Keratinocyte (primary cell): Measurements from ENCODE around the gene S100A14. TPM values are rescaled to one million over a fixed set of nuclear protein-coding genes. Genes with fewer than 3 reads are reported as not detected.

ENCODE experiments used
- DNase-seq: peaks from one replicate; pipeline ENCODE4 v3.0.0-alpha.2; 2011; ENCODE audit warnings: low read depth, missing footprints, low spot score
- FAIRE-seq: peaks from 2 replicates; lab custom pipeline; 2011; peaks lifted over from hg19 to GRCh38; lab: Jason Lieb, UNC
- H2AFZ ChIP-seq: 2 replicates; pipeline ENCODE4 v1.6.0; 2012; ENCODE audit warnings: low read length, control low read depth, inconsistent platforms; ENCODE audit not compliant: control insufficient read depth
- H3K27ac ChIP-seq: 2 replicates; pipeline ENCODE4 v1.5.1; 2011; ENCODE audit warnings: low read length; ENCODE audit not compliant: control insufficient read depth, insufficient read depth
- H3K27me3 ChIP-seq: 3 replicates; pipeline ENCODE4 v1.6.0; 2011; ENCODE audit warnings: low read length; ENCODE audit not compliant: control insufficient read depth, insufficient read depth; ENCODE audit errors: extremely low read depth
- H3K36me3 ChIP-seq, 2 experiments: 2 replicates in 1 of 2; 3 replicates in 1 of 2; pipeline ENCODE4 v1.5.1; 2011; ENCODE audit warnings: low read length in 2 of 2, mild to moderate bottlenecking in 1 of 2; ENCODE audit not compliant: control insufficient read depth in 2 of 2, insufficient read depth in 2 of 2; ENCODE audit errors: extremely low read depth in 1 of 2
- H3K4me1 ChIP-seq: 3 replicates; pipeline ENCODE4 v1.5.1; 2011; ENCODE audit warnings: low read length; ENCODE audit not compliant: control insufficient read depth, insufficient read depth; ENCODE audit errors: extremely low read depth
- H3K4me2 ChIP-seq: 3 replicates; pipeline ENCODE4 v1.6.0; 2011; ENCODE audit warnings: low read depth, low read length; ENCODE audit not compliant: control insufficient read depth, insufficient read depth; ENCODE audit errors: extremely low read depth
- H3K4me3 ChIP-seq, 3 experiments: fragments of 200-600 bp in 1 of 3; sonication (generic) in 1 of 3; 2 replicates in 2 of 3; 3 replicates in 1 of 3; pipeline ENCODE4 v1.5.1; 2011 to 2016; ENCODE audit warnings: low read length in 3 of 3, mild to moderate bottlenecking in 3 of 3, control low read depth in 2 of 3, inconsistent platforms in 1 of 3, low read depth in 1 of 3, mixed read lengths in 1 of 3, mixed run types in 1 of 3, moderate library complexity in 1 of 3; ENCODE audit not compliant: control insufficient read depth in 2 of 3, insufficient read depth in 2 of 3; ENCODE audit errors: extremely low read depth in 1 of 3
- H3K79me2 ChIP-seq: 2 replicates; pipeline ENCODE4 v1.6.0; 2012; ENCODE audit warnings: low read length; ENCODE audit not compliant: control insufficient read depth, insufficient read depth
- H3K9ac ChIP-seq: 3 replicates; pipeline ENCODE4 v1.6.0; 2011; ENCODE audit warnings: low read length; ENCODE audit not compliant: control insufficient read depth, insufficient read depth; ENCODE audit errors: extremely low read depth
- H3K9me1 ChIP-seq: 3 replicates; pipeline ENCODE4 v1.6.0; 2011; ENCODE audit warnings: low read length; ENCODE audit not compliant: control insufficient read depth, insufficient read depth; ENCODE audit errors: extremely low read depth
- H3K9me3 ChIP-seq: 2 replicates; pipeline ENCODE4 v1.5.1; 2012; ENCODE audit warnings: low read depth, low read length; ENCODE audit not compliant: control insufficient read depth
- H4K20me1 ChIP-seq: 3 replicates; pipeline ENCODE4 v1.6.0; 2011; ENCODE audit warnings: low read length; ENCODE audit not compliant: control insufficient read depth, insufficient read depth; ENCODE audit errors: extremely low read depth
- EZH2 ChIP-seq: IDR thresholded peaks from one replicate; pipeline ENCODE4 v1.6.1; 2012; ENCODE audit warnings: inconsistent platforms, mild to moderate bottlenecking, low read length, moderate library complexity
- dilution Hi-C: fragments of 300-500 bp; cut with MboI; formaldehyde crosslinking; loops from one replicate; pipeline ENCODE4 v1.7.0; 2020; ENCODE audit warnings: low sequenced_read_pairs; ENCODE audit not compliant: extremely low pct_ligation_motif_present
- polyA plus RNA-seq, 5 experiments: library from polyadenylated mRNA; depleted of rRNA in 3 of 5; stranded (reverse) in 3 of 5; stranded (forward) in 1 of 5; unstranded in 1 of 5; fragments of >200 nt; gene quantifications; 1 replicate in 1 of 5; 2 replicates in 3 of 5; 3 replicates in 1 of 5; pipeline versions ENCODE4 v1.2.1 to v1.2.3, GENCODE V29; 2011 to 2012; ENCODE audit warnings: missing spikeins in 2 of 5, low read depth in 1 of 5, low replicate concordance in 1 of 5
- TF ChIP-seq, protein P1 (sequence below), 3 experiments: IDR thresholded peaks in 1 of 3; conservative IDR thresholded peaks in 1 of 3; optimal IDR thresholded peaks in 1 of 3; 2 replicates in 2 of 3; 3 replicates in 1 of 3; pipeline versions ENCODE3 to v1.5.1; 2011; ENCODE audit warnings: low read length in 3 of 3, mild to moderate bottlenecking in 3 of 3, moderate library complexity in 2 of 3, control low read depth in 1 of 3, inconsistent platforms in 1 of 3; ENCODE audit not compliant: insufficient read depth in 2 of 3; ENCODE audit errors: extremely low read depth in 1 of 3

The S100A14 gene
- polyA plus RNA-seq, 1 donor (not counting 4 experiments of a cell fraction or from before 2014, with no cell fraction given) = 1,394 TPM

DNA sequence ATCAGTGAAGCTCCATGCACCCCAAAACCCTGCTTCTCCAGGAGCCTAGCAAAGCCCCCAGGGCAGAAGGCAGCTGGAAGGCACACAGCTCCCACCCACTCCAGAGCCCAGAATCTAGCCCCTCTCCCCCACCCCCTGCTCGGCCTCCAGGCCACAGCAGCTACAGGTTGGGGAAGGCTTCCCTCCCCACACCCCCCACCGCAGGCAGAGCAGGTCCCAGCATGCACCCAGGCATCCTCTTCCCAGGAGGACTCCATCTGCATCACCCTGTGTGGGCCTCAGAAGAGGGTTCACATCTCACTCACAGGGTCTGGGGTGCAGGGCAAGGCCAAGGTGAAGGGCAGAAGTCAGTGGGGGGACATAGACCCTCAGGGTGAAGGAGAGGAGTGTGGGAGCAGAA lies 719 bp downstream of the S100A14 start:
- no peaks in the 10 kb centered on the region for H4K20me1 ChIP-seq
- peak overlapping the region; percentile 86 for H3K4me2 ChIP-seq
- peaks cover 33% of the 10 kb centered on the region for H3K4me1 ChIP-seq
- no peaks in the 10 kb centered on the region for H3K27me3 ChIP-seq
- FAIRE-seq (no peak), DNase-seq (no peak)
- H3K79me2 ChIP-seq = peaks cover 54% of the 10 kb centered on the region
- no peaks in the 10 kb centered on the region for H3K9me1 ChIP-seq
- dilution Hi-C loops = no loop called here
- H3K4me3 ChIP-seq = peak overlapping the region; percentile 90 to 100 (median 98)
- peak overlapping the region; percentile 99 for H3K27ac ChIP-seq
- H3K36me3 ChIP-seq = peaks cover 8 to 39% of the 10 kb centered on the region in 2 experiments
- no peaks in the 10 kb centered on the region for H3K9me3 ChIP-seq
- no peak for TF ChIP-seq EZH2
- TF ChIP-seq, protein P1, sequence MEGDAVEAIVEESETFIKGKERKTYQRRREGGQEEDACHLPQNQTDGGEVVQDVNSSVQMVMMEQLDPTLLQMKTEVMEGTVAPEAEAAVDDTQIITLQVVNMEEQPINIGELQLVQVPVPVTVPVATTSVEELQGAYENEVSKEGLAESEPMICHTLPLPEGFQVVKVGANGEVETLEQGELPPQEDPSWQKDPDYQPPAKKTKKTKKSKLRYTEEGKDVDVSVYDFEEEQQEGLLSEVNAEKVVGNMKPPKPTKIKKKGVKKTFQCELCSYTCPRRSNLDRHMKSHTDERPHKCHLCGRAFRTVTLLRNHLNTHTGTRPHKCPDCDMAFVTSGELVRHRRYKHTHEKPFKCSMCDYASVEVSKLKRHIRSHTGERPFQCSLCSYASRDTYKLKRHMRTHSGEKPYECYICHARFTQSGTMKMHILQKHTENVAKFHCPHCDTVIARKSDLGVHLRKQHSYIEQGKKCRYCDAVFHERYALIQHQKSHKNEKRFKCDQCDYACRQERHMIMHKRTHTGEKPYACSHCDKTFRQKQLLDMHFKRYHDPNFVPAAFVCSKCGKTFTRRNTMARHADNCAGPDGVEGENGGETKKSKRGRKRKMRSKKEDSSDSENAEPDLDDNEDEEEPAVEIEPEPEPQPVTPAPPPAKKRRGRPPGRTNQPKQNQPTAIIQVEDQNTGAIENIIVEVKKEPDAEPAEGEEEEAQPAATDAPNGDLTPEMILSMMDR (optimal IDR thresholded peaks at IDR 0.05 in 1 of 3, IDR thresholded peaks at IDR 0.05 in 1 of 3, conservative IDR thresholded peaks at IDR 0.05 in 1 of 3; ENCODE audit: extremely low read depth in 1 of 3, insufficient read depth in 2 of 3, low read length in 3 of 3) = no peak
- H3K9ac ChIP-seq = peak overlapping the region; percentile 99
- H2AFZ ChIP-seq = no peak overlapping the region

DNA sequence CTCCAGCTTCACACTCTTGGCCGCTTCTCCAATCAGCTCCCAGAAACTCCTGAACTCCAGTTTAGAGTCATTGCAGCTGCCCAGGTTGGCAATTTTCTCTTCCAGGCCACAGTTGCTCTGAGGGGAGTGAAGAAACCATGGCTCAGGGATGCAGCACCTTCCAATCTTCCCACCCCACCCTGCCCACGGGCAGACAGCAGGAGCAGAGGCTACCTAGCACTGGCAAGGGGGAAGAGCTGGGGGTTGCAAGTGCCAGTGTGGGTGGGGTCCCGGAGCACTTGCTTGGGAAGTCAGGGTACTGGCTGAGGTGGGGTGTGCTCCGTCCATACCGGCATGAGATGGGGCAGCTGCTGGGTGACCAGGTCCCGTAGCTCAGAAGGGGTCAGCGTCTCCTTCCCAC lies 1.2 kb downstream of the S100A14 start:
- dilution Hi-C loops = no loop called here
- no peak for FAIRE-seq

More for the DNA sequence above, 1.2 kb downstream of the S100A14 start:
- no peaks in the 10 kb centered on the region for H3K9me1 ChIP-seq
- H3K79me2 ChIP-seq = peaks cover 59% of the 10 kb centered on the region
- DNase-seq = no peak
- no peaks in the 10 kb centered on the region for H3K27me3 ChIP-seq
- no peaks in the 10 kb centered on the region for H4K20me1 ChIP-seq
- peak overlapping the region; percentile 90 to 100 (median 98) for H3K4me3 ChIP-seq
- H3K4me1 ChIP-seq = peaks cover 36% of the 10 kb centered on the region
- H3K9me3 ChIP-seq = no peaks in the 10 kb centered on the region
- no peak overlapping the region for H2AFZ ChIP-seq
- peak overlapping the region; percentile 99 for H3K27ac ChIP-seq
- peak overlapping the region; percentile 86 for H3K4me2 ChIP-seq
- TF ChIP-seq, protein P1 (optimal IDR thresholded peaks at IDR 0.05 in 1 of 3, IDR thresholded peaks at IDR 0.05 in 1 of 3, conservative IDR thresholded peaks at IDR 0.05 in 1 of 3; ENCODE audit: extremely low read depth in 1 of 3, insufficient read depth in 2 of 3, low read length in 3 of 3) = no peak
- no peak for TF ChIP-seq EZH2
- peaks cover 8 to 40% of the 10 kb centered on the region in 2 experiments for H3K36me3 ChIP-seq
- H3K9ac ChIP-seq = peak overlapping the region; percentile 99
